HG03045 (cell line): Measurements from ENCODE around the gene LDLRAD4.

Source experiments
- ATAC-seq: cut with Tn5 transposase; IDR thresholded peaks from one replicate; pipeline ENCODE4 v1.9.1; 2021; ENCODE audit warnings: mild to moderate bottlenecking, moderate library complexity; ENCODE audit not compliant: unreplicated experiment

Gene LDLRAD4

DNA sequence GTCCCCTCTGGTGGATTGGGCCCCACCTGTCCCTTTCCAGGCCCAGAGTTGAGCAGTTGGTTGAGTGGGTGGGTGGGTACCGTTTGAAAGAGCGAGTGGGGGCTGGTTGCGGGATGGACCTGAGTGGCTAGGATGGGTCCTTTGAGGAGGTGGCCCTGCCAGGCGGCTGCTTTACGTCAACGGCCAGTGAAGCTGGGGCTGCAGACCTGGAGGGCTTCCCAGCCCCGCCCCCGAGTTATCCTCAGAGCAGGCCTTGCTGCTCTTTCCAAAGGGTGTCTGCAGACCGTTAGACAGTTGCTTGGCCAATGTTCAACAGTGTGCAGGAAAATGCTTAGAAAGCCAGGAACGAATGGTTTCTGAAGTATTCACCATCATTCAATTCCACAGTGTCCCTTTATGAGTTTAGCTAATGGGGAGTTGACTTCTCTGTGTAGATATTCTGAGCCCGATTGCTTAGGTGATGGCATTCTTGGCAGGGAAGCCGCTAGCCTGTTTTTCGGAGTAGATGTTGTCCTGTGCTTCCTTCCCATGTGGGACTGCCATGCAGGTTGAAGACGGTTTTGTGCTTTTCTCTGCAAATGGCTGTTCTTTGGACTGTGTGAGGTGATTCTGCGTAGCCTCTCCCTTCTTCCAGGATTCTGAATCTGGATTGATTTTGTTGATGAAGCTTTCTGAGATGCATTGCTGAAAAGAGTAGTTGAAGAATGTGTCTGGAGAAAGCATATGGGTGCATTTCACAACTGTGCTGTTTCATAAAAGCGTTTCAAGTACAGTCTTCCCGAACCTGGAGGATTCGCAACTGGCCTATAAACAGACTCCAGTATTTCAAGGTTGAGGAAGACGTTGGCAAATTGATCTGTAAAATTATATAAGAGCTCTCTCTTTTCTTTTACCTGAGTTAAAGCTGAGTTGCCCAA, 45.8 kb downstream of the LDLRAD4 start:
- ATAC-seq: no peak

DNA sequence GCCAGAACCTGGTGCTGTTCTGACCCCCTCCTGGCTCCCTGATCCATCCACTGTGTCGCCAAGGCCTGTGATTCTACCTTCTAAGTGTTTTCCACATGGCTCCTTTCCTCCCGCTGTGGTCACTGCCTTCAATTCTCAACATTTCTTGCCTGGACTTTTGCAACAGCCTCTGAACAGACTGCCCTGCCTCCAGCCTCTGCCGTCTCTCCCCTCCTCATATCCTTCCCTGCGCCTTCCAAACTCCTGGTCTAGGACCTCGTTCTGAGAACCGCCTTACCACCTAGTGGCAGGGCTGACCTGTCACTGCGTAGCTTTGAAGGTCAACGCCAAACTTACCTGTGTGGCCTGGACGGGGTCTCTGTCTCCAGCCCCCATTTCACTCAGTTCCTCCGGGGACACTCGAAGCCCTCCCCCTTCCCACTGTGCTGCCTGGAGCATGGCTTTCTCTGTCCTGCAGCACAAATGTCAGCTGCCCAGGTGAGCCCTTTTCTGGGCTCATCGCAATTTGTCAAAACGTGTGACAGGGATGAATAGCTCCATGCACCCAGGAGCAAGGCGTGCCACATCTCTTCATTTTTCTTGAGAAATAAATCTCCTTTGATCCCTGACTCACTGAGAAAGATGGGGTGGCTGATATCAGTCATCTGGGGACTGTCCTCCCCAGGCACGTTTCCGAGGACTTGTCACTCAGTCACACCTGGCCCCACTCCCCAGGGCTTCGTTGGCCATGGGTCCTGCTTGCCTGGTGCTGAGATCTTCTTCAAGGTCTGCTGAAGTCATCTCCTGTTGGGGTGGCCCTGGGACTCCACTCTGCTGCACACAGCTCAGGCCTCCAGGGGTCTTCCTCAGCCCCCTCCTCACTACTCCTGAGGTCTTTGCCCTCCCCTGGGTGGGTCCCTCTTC, 46.7 kb downstream of the LDLRAD4 start:
- no peak for ATAC-seq

DNA sequence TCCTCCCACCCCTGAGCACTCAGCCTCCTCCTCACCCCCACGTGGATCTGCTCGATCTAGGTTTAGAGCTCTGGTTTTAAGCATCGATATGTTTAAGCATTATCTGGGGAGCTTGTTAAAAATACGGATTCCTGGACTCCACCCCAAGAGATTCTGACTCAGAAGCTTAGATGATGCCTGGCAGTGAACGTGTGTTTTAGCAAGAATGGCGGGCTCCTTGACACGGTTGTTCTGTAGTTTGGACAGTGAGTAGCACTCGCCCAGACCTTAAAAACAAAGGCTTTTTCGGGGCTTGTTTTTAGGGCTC, 47.3 kb downstream of the LDLRAD4 start:
- no peak for ATAC-seq

GRCh38 chr18:13266218-13267100, 47.9 kb downstream of the LDLRAD4 start:
- ATAC-seq: no peak

GRCh38 chr18:13267431-13267873, 48.9 kb downstream of the LDLRAD4 start:
- no peak for ATAC-seq

DNA sequence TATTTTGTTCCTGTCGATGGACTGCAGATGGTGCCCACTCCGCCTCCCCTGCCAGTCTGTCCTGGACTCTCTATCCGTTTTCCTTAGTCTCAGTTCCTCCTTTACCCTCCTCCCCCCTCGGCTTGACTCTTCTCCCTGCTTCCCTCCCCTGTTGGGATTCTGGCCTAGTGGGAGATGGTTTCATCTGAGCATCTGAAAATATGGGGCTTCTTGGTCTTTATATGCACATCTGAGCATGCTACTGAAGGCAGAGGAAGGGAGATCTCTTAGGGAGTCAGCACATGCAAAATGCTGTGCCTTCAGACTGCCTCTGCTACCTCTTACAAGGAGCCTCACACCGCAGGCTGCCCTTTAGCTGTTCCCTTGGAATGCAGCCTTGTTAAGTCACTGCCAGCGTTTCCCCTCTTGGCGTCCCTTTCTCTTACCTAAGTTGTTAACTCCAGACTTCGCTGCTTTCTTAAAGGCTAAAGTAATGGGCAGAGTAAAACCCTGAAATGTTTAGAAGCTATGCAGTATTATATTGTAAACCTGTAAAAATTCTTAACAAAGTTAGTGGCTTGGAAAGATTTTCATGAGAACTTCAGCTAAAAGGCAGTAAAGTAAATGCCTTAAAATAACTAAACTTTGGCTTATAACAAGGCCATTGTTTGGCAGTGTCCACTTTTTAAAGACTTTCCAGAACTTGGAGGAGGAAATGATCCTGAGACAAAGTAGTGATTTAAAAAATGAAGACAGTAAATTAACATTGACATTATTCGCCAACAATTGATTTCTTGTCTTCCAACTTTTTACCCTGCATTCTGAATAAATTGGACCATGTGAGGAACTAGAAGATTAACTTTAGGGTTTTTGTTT, 49.8 kb downstream of the LDLRAD4 start:
- no peak for ATAC-seq

- no peak for ATAC-seq
Measured at GRCh38 chr18:13269013-13269280, 50.4 kb downstream of the LDLRAD4 start.

GRCh38 chr18:13269521-13270011, 51.0 kb downstream of the LDLRAD4 start:
- no peak for ATAC-seq

- no peak for ATAC-seq
Measured at GRCh38 chr18:13270279-13270855, 51.8 kb downstream of the LDLRAD4 start.

- ATAC-seq: no peak
Measured at GRCh38 chr18:13271302-13271911, 52.8 kb downstream of the LDLRAD4 start.

- ATAC-seq: no peak
Measured at GRCh38 chr18:13272416-13272815, 53.9 kb downstream of the LDLRAD4 start.

GRCh38 chr18:13273800-13274199, 55.2 kb downstream of the LDLRAD4 start:
- ATAC-seq: no peak

GRCh38 chr18:13275075-13275474, 56.5 kb downstream of the LDLRAD4 start:
- ATAC-seq: no peak

- no peak for ATAC-seq
Measured at GRCh38 chr18:13276530-13277520, 58.3 kb downstream of the LDLRAD4 start.

GRCh38 chr18:13278062-13278630, 59.6 kb downstream of the LDLRAD4 start:
- no peak for ATAC-seq

- ATAC-seq: no peak
Measured at GRCh38 chr18:13279181-13280069, 60.9 kb downstream of the LDLRAD4 start.
